HG02642 (cell line): Measurements from ENCODE around the gene OR2A25.

Experiments used
- ATAC-seq: cut with Tn5 transposase; IDR thresholded peaks from one replicate; pipeline ENCODE4 v1.9.1; 2021; ENCODE audit warnings: mild to moderate bottlenecking; ENCODE audit not compliant: unreplicated experiment, poor library complexity

The OR2A25 gene

DNA sequence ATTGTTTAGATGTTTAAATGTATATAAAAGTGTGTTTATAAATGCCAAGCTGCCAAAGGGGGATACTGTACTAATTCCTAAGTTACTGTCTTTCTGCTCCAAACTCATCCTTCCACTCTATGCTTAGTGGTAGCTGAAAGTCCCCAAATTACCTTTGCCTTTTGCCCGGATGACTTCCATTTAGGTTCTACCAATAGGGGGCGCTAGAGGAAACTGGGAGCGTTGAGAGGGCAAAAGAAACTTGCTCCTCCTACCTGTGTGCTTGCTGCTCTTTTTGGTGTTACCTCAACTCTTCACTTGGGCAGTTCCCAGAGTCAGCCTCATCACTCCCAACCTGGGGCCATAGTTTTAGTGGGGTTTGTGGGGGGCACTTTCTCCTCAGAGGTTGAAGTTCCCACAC is 5.9 kb upstream of the OR2A25 start:
- ATAC-seq = no peak

DNA sequence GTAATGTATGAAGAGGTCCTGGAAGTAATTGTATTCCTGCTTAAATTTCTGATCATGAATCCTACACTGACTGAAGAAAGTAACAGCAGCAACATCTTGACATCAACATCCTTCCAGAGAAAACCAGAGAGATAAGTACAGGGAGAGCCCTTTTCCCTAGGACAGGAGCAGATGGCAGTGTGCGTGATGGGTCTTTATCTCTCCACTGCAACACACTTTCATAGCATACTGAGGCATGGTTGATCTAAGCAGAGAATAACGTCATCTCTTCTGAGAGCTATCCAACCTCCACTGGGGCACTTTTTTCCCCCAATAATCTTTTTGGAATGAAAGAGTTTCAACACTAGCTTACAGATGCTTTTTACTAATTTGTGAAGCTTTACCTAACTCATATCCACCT is 342 bp downstream of the OR2A25 start:
- no peak for ATAC-seq

- no peak for ATAC-seq
Measured at GRCh38 chr7:144074374-144074773, 4.8 kb downstream of the OR2A25 start.

DNA sequence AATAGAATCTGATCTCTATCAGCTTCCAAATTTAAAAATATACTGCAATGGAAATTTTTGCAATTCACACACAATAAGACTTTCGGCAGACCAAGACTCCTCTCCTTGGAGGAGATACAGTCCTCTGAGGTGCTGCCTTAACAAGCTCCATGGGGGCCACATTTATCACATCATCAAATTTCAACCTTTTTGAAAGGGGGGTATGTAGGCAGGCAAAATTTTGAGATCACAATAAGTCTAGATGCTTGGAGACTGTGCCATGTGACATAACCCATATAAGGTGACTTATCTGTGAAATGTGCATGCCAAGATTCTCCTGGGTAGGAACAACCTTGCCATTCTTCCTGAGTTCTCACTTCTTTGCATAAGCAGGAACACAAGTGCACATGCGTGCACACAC is 16.4 kb downstream of the OR2A25 start, which contains the start of gene OR2A12:
Gene OR2A12, plus strand, starts transcription at position 301 of the 400 bp plus-strand sequence. CDS start 8,830 bp downstream, outside the sequence.
- ATAC-seq = no peak

DNA sequence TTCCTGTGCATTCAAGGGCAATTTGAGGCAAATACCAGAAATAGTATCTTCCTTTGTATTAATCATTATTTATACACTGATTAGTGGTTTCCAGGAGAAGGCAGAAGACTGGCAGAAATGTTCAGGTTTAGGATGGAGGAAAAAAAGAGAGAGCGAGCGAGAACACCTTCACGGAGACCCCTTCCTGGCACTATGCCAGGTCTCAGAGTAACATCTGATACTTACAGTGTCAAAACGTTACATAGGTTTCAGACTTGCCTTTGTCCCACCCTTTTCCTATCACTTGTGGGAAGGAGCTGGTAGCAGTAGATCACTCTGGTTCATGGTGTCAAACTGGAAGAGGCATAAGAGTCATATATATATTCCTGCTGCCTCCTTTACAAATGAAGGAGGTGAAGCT is 17.1 kb downstream of the OR2A25 start:
- no peak for ATAC-seq

GRCh38 chr7:144087230-144087629 is 17.6 kb downstream of the OR2A25 start:
- no peak for ATAC-seq

GRCh38 chr7:144090667-144091066 is 21.1 kb downstream of the OR2A25 start:
- ATAC-seq = no peak

DNA sequence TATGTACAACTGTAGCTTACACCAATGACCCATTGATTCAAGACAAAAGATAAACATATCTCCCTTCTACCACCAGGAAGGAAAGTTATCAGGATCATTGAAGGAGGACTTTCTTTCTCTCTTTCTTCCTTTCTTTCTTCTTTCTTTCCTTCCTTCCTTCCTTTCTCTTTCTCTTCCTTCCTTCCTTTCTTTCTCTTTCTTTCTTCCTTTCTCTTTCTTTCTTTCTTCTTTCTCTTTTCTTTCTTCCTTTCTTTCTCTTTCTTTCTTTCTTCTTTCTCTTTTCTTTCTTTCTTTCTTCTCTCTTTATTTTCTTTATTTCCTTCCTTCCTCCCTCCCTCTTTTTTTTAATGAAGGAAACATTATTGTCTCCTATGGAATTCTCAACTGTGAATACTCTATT is 29.2 kb downstream of the OR2A25 start:
- ATAC-seq = no peak

DNA sequence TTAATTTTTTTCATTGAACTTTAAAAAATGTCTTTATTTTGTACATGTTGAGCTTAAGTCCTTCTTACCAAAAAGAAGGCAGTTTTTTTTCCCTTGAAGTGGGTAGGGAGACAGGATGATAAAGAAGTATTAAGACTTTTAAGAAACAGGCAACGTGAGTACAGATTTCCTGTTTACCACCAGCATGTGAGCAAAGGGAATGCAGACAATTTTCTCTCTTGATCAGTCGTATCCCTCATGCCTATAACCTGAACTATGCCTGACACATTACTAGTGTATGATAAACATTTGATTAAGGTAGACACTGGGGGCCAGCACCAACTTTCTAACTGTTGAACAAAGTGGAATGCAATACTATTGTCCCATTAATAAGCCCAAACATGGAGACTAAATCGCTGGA is 31.0 kb downstream of the OR2A25 start:
- no peak for ATAC-seq

GRCh38 chr7:144102041-144102440 is 32.4 kb downstream of the OR2A25 start:
- no peak for ATAC-seq

GRCh38 chr7:144105211-144105610 is 35.6 kb downstream of the OR2A25 start:
- ATAC-seq = no peak

DNA sequence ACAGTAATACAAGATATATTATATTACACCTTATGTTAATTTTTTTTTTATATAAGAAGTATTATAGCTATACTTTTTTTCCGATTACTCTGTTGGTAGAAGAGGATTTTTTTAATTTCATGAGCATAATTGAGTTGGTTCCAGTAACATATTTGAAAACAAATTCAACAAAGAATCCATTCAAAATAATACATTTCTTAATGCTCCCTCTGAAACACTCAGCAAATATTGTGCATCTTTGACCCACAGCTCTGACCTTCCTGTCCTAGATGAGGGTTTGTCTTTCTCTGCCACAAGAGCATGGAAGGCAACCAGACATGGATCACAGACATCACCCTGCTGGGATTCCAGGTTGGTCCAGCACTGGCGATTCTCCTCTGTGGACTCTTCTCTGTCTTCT is 39.7 kb downstream of the OR2A25 start, which contains the start of gene OR2A2:
Gene OR2A2, plus strand, starts transcription at position 301 of the 400 bp plus-strand sequence. Its CDS starts 0 bp downstream, at position 301.
- ATAC-seq = no peak

DNA sequence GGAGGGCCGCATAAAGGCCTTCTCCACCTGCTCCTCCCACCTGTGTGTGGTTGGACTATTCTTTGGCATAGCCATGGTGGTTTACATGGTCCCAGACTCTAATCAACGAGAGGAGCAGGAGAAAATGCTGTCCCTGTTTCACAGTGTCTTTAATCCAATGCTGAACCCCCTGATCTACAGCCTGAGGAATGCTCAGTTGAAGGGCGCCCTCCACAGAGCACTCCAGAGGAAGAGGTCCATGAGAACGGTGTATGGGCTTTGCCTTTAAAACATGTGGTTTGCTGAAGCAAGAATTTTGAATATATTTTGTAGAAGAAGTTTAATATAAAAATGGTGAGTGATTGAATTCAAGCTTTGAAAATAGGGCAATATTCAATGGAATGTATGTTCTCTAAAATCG is 40.7 kb downstream of the OR2A25 start:
- no peak for ATAC-seq

- no peak for ATAC-seq
Measured at GRCh38 chr7:144113651-144114050, 44.0 kb downstream of the OR2A25 start.

GRCh38 chr7:144118341-144118740 is 48.7 kb downstream of the OR2A25 start:
- ATAC-seq = no peak

- ATAC-seq = no peak
Measured at GRCh38 chr7:144122876-144123275, 53.3 kb downstream of the OR2A25 start, which contains the start of gene OR2A14. TSS of gene OR2A14 (plus strand) at chr7:144123176. CDS start at chr7:144129113, 5,937 bp downstream.
